Peyer's patch (tissue), 4 donors: Measurements from ENCODE around the gene NEDD4L.

Source experiments
- POLR2A ChIP-seq, 2 donors: fragments of 450-650 bp; IDR thresholded peaks; one replicate each; pipeline ENCODE4 v1.5.1; 2017; ENCODE audit warnings: antibody characterized with exemption in 2 of 2, mild to moderate bottlenecking in 2 of 2, moderate library complexity in 2 of 2
- TF ChIP-seq, protein P1 (sequence below), 6 experiments: fragments of 450-650 bp in 4 of 6; fragments of 200-600 bp in 2 of 6; sonication (generic) in 1 of 6; IDR thresholded peaks; one replicate each; pipeline ENCODE4 v1.5.1; 2017 to 2019; ENCODE audit warnings: antibody characterized with exemption in 6 of 6, mild to moderate bottlenecking in 3 of 6, moderate library complexity in 1 of 6

DNA sequence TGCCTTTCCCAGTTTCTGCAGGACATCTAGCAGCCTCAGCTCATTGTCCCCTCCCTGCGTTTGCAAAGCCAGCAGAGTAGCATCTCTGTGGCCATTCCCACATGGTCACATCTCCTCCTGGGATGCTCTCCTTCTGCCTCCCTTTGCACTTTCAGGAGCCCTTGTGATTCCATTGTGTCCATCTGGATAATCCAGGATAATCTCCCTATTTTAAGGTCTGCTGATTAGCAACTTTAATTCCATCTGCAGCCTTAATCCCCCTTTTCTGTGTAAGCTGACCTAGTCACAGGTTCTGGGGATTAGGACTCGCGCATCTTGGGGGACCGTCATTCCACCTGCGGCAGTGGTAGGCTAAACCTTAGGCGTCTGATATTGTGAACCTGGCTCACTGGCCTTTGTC, 70.7 kb downstream of the NEDD4L start:
- TF ChIP-seq, protein P1, sequence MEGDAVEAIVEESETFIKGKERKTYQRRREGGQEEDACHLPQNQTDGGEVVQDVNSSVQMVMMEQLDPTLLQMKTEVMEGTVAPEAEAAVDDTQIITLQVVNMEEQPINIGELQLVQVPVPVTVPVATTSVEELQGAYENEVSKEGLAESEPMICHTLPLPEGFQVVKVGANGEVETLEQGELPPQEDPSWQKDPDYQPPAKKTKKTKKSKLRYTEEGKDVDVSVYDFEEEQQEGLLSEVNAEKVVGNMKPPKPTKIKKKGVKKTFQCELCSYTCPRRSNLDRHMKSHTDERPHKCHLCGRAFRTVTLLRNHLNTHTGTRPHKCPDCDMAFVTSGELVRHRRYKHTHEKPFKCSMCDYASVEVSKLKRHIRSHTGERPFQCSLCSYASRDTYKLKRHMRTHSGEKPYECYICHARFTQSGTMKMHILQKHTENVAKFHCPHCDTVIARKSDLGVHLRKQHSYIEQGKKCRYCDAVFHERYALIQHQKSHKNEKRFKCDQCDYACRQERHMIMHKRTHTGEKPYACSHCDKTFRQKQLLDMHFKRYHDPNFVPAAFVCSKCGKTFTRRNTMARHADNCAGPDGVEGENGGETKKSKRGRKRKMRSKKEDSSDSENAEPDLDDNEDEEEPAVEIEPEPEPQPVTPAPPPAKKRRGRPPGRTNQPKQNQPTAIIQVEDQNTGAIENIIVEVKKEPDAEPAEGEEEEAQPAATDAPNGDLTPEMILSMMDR (IDR thresholded peaks at IDR 0.05), result no peak
- no peak for TF ChIP-seq POLR2A (IDR thresholded peaks at IDR 0.05)
